Urinary bladder (tissue), 4 donors: Measurements from ENCODE around the gene CLEC4E. TPM values are rescaled to one million over a fixed set of nuclear protein-coding genes. Genes with fewer than 3 reads are reported as not detected.
"Not testable (repeated sequence)": the region's sequence is repeated elsewhere in the genome, so short reads cannot be mapped to it uniquely, and the experiment has no call there.

ENCODE experiments used
- DNase-seq: peaks from one replicate; pipeline ENCODE4 v3.0.0-alpha.2; 2015; ENCODE audit errors: extremely low spot score
- H3K27ac ChIP-seq: one replicate; pipeline ENCODE4 v1.5.1; 2013; ENCODE audit warnings: low read depth, mild to moderate bottlenecking, moderate library complexity
- H3K36me3 ChIP-seq: one replicate; pipeline ENCODE4 v1.6.1; 2013; ENCODE audit warnings: mild to moderate bottlenecking, moderate library complexity; ENCODE audit not compliant: insufficient read depth
- H3K4me1 ChIP-seq: one replicate; pipeline ENCODE4 v1.6.1; 2013; ENCODE audit warnings: mild to moderate bottlenecking, moderate library complexity; ENCODE audit not compliant: insufficient read depth
- H3K4me3 ChIP-seq: one replicate; pipeline ENCODE4 v1.5.1; 2013; ENCODE audit warnings: low read depth, low read length
- WGBS: extraction: QIAGEN DNeasy Blood & Tissue Kit; methylation state at CpG from one replicate; pipeline ENCODE4 v1.1.7; 2013; 5-methylcytosine and 5-hydroxymethylcytosine counted together
- polyA plus RNA-seq: library from polyadenylated mRNA; stranded (reverse); fragments of 200-250 nt; gene quantifications from one replicate; pipeline ENCODE4 v1.2.3, GENCODE V29; 2013
- total RNA-seq: library from RNA; depleted of rRNA; stranded (reverse); fragments of >200 nt; gene quantifications from one replicate; pipeline ENCODE4 v1.2.3, GENCODE V29; 2014
- donor health status: healthy with polysubstance abuse.
- donor health status: healthy.

CLEC4E gene
- total RNA-seq (not detected), polyA plus RNA-seq (3.6 TPM)

GRCh38 chr12:8540831-8541230, at the start of gene CLEC4E:
Gene CLEC4E, minus strand, starts transcription at chr12:8540905. Its CDS starts 108 bp downstream, at chr12:8540797.
- DNase-seq, H3K27ac ChIP-seq, H3K4me1 ChIP-seq, H3K4me3 ChIP-seq, H3K36me3 ChIP-seq: not testable (repeated sequence)
- 56% methylated on average over 4 of the region's 4 CpGs for WGBS

GRCh38 chr12:8589679-8590078, 49.0 kb upstream of the CLEC4E start:
- Histone ChIP-seq H3K27ac (no peak overlapping the region), H3K4me3 (no peak overlapping the region), H3K4me1 (no peaks in the 10 kb centered on the region), H3K36me3 (no peaks in the 10 kb centered on the region)
- no peak for DNase-seq
- 85% methylated on average over 7 of the region's 7 CpGs for WGBS

- not testable (repeated sequence) for H3K4me1 ChIP-seq, H3K36me3 ChIP-seq, H3K4me3 ChIP-seq, DNase-seq, H3K27ac ChIP-seq
- 88% methylated on average over 13 of the region's 13 CpGs for WGBS
Observed at GRCh38 chr12:8584478-8584877, 43.8 kb upstream of the CLEC4E start.

- Histone ChIP-seq H3K36me3 (no peaks in the 10 kb centered on the region), H3K27ac (no peak overlapping the region), H3K4me1 (no peaks in the 10 kb centered on the region), H3K4me3 (no peak overlapping the region)
- WGBS, result 65% methylated on average over 7 of the region's 7 CpGs
- DNase-seq, result no peak
Observed at GRCh38 chr12:8584004-8584403, 43.3 kb upstream of the CLEC4E start.

GRCh38 chr12:8581098-8581784, 40.5 kb upstream of the CLEC4E start:
- Histone ChIP-seq H3K27ac (no peak overlapping the region), H3K4me1 (no peaks in the 10 kb centered on the region), H3K36me3 (no peaks in the 10 kb centered on the region), H3K4me3 (no peak overlapping the region)
- 73% methylated on average over 9 of the region's 9 CpGs for WGBS
- no peak for DNase-seq

- 82% methylated on average over 3 of the region's 3 CpGs for WGBS
- Histone ChIP-seq H3K4me1 (no peaks in the 10 kb centered on the region), H3K36me3 (no peaks in the 10 kb centered on the region), H3K27ac (no peak overlapping the region), H3K4me3 (no peak overlapping the region)
- DNase-seq, result no peak
Observed at GRCh38 chr12:8577879-8578278, 37.2 kb upstream of the CLEC4E start.

GRCh38 chr12:8572507-8572906, 31.8 kb upstream of the CLEC4E start:
- DNase-seq, result no peak
- H3K4me3 ChIP-seq, result no peak overlapping the region
- no peak overlapping the region for H3K27ac ChIP-seq
- no peaks in the 10 kb centered on the region for H3K4me1 ChIP-seq
- WGBS, result 41% methylated on average over 2 of the region's 2 CpGs
- no peaks in the 10 kb centered on the region for H3K36me3 ChIP-seq

GRCh38 chr12:8566525-8566924, 25.8 kb upstream of the CLEC4E start:
- Histone ChIP-seq H3K36me3 (no peaks in the 10 kb centered on the region), H3K27ac (no peak overlapping the region), H3K4me1 (no peaks in the 10 kb centered on the region), H3K4me3 (no peak overlapping the region)
- no peak for DNase-seq

- H3K27ac ChIP-seq, H3K4me3 ChIP-seq, H3K36me3 ChIP-seq, DNase-seq, H3K4me1 ChIP-seq: not testable (repeated sequence)
- WGBS, result 78% methylated on average over 2 of the region's 2 CpGs
Observed at GRCh38 chr12:8566052-8566451, 25.3 kb upstream of the CLEC4E start.

GRCh38 chr12:8564656-8565055, 24.0 kb upstream of the CLEC4E start:
- no peaks in the 10 kb centered on the region for H3K4me1 ChIP-seq
- WGBS, result 41% methylated on average over 22 of the region's 22 CpGs
- H3K4me3 ChIP-seq, result no peak overlapping the region
- DNase-seq, result no peak
- no peaks in the 10 kb centered on the region for H3K36me3 ChIP-seq
- H3K27ac ChIP-seq, result no peak overlapping the region

- DNase-seq, result no peak
- Histone ChIP-seq H3K27ac (no peak overlapping the region), H3K36me3 (no peaks in the 10 kb centered on the region), H3K4me3 (no peak overlapping the region), H3K4me1 (no peaks in the 10 kb centered on the region)
- 57% methylated on average over 3 of the region's 3 CpGs for WGBS
Observed at GRCh38 chr12:8563356-8563755, 22.7 kb upstream of the CLEC4E start.

- Histone ChIP-seq H3K4me3 (no peak overlapping the region), H3K27ac (no peak overlapping the region), H3K36me3 (no peaks in the 10 kb centered on the region), H3K4me1 (no peaks in the 10 kb centered on the region)
- 59% methylated on average over 6 of the region's 6 CpGs for WGBS
- no peak for DNase-seq
Observed at GRCh38 chr12:8562310-8562709, 21.6 kb upstream of the CLEC4E start.

- Histone ChIP-seq H3K27ac (no peak overlapping the region), H3K4me3 (no peak overlapping the region), H3K36me3 (no peaks in the 10 kb centered on the region), H3K4me1 (no peaks in the 10 kb centered on the region)
- WGBS, result 39% methylated on average over 4 of the region's 4 CpGs
- no peak for DNase-seq
Observed at GRCh38 chr12:8561011-8561410, 20.3 kb upstream of the CLEC4E start.

GRCh38 chr12:8559676-8560075, 19.0 kb upstream of the CLEC4E start:
- Histone ChIP-seq H3K4me3 (no peak overlapping the region), H3K27ac (no peak overlapping the region), H3K4me1 (no peaks in the 10 kb centered on the region), H3K36me3 (no peaks in the 10 kb centered on the region)
- DNase-seq, result no peak
- 65% methylated on average over 11 of the region's 11 CpGs for WGBS
